ENCODE measurements around the gene INPP5A.
"Not testable (repeated sequence)": the region's sequence is repeated elsewhere in the genome, so short reads cannot be mapped to it uniquely, and the experiment has no call there.

The INPP5A gene

GRCh38 chr10:132768346-132769248, 231.0 kb downstream of the INPP5A start:
- no peak for DNase-seq (ENCODE audit: low read depth)

- DNase-seq (ENCODE audit: low read depth) = no peak
Observed at GRCh38 chr10:132770061-132771021, 232.8 kb downstream of the INPP5A start.

GRCh38 chr10:132772816-132773215, 235.2 kb downstream of the INPP5A start:
- not testable (repeated sequence) for DNase-seq (ENCODE audit: low read depth)

GRCh38 chr10:132774181-132774901, 236.8 kb downstream of the INPP5A start:
- DNase-seq (ENCODE audit: low read depth) = no peak

- no peak for DNase-seq (ENCODE audit: low read depth)
Observed at GRCh38 chr10:132774902-132775863, 237.6 kb downstream of the INPP5A start.

- no peak for DNase-seq (ENCODE audit: low read depth)
Observed at GRCh38 chr10:132776186-132776585, 238.6 kb downstream of the INPP5A start.

- DNase-seq (ENCODE audit: low read depth) = no peak
Observed at GRCh38 chr10:132776821-132777220, 239.2 kb downstream of the INPP5A start.

GRCh38 chr10:132777441-132777840, 239.9 kb downstream of the INPP5A start:
- no peak for DNase-seq (ENCODE audit: low read depth)

- DNase-seq (ENCODE audit: low read depth) = no peak
Observed at GRCh38 chr10:132779549-132780294, 242.1 kb downstream of the INPP5A start.

GRCh38 chr10:132780356-132780755, 242.8 kb downstream of the INPP5A start:
- DNase-seq (ENCODE audit: low read depth) = no peak

- DNase-seq (ENCODE audit: low read depth) = no peak
Observed at GRCh38 chr10:132781556-132781955, 244.0 kb downstream of the INPP5A start.

GRCh38 chr10:132783165-132783939, 245.8 kb downstream of the INPP5A start:
- no peak for DNase-seq (ENCODE audit: low read depth)

- no peak for DNase-seq (ENCODE audit: low read depth)
Observed at GRCh38 chr10:132783940-132784865, 246.6 kb downstream of the INPP5A start.

- DNase-seq (ENCODE audit: low read depth) = no peak
Observed at GRCh38 chr10:132784866-132785722, 247.5 kb downstream of the INPP5A start.

GRCh38 chr10:132785723-132786475, 248.3 kb downstream of the INPP5A start, which contains the start of gene NKX6-2:
Gene NKX6-2 (minus strand): TSS chr10:132786147. CDS start chr10:132785948, 199 bp downstream.
- DNase-seq (ENCODE audit: low read depth) = no peak

- no peak for DNase-seq (ENCODE audit: low read depth)
Observed at GRCh38 chr10:132786476-132786883, 248.9 kb downstream of the INPP5A start.

All from stimulated activated CD8-positive, alpha-beta memory T cell treated with anti-CD3 and anti-CD28 coated beads, Interleukin-15, amount 100 ng/mL, for 24 hours (primary cell).